HepG2 (cell line): ENCODE results near the gene TOP1. TPM values are rescaled to one million over a fixed set of nuclear protein-coding genes. Genes with fewer than 3 reads are reported as not detected.

ENCODE experiments used
- CBX2 ChIP-seq, 2 experiments: fragments of 200-600 bp in 1 of 2; sonication (generic); formaldehyde crosslinking in 1 of 2; IDR thresholded peaks; 2 replicates each; pipeline versions ENCODE4 v1.7.0 to v1.8.1; 2018 to 2022; ENCODE audit warnings: low read depth in 2 of 2, low read length in 1 of 2, mild to moderate bottlenecking in 1 of 2, missing genetic modification reagents in 1 of 2
- ELK4 ChIP-seq: sonication (generic); formaldehyde crosslinking; IDR thresholded peaks from 2 replicates; pipeline ENCODE4 v1.9.0; 2021; ENCODE audit warnings: missing genetic modification reagents, borderline replicate concordance
- FOXA1 ChIP-seq, 2 experiments: fragments of 450-650 bp in 1 of 2; sonication (generic) in 1 of 2; formaldehyde crosslinking in 1 of 2; IDR thresholded peaks; 2 replicates each; pipeline versions ENCODE4 v1.4.0 to v1.6.1; 2016 to 2020; ENCODE audit warnings: missing genetic modification reagents in 1 of 2
- KDM4B ChIP-seq: sonication (generic); formaldehyde crosslinking; IDR thresholded peaks from 2 replicates; pipeline ENCODE4 v1.4.0; 2020; ENCODE audit warnings: missing genetic modification reagents
- MED1 ChIP-seq: sonication (generic); formaldehyde crosslinking; IDR thresholded peaks from 2 replicates; pipeline ENCODE4 v1.4.0; 2020; ENCODE audit warnings: missing genetic modification reagents
- POLR2A ChIP-seq, 2 experiments: IDR thresholded peaks; 2 replicates each; pipeline ENCODE4 v1.6.1; 2011; ENCODE audit warnings: low read depth in 2 of 2, low read length in 2 of 2, mild to moderate bottlenecking in 1 of 2, moderate library complexity in 1 of 2; ENCODE audit not compliant: insufficient read depth in 1 of 2
- PRDM15 ChIP-seq: sonication (generic); formaldehyde crosslinking; IDR thresholded peaks from 2 replicates; pipeline ENCODE4 v1.4.0; 2020; ENCODE audit warnings: missing genetic modification reagents
- PTBP1 ChIP-seq: fragments of 200-400 bp; formaldehyde crosslinking; IDR thresholded peaks from 2 replicates; pipeline ENCODE4 v1.6.1; 2018; ENCODE audit warnings: low read length, low read depth; ENCODE audit not compliant: poor library complexity, severe bottlenecking
- THAP8 ChIP-seq: sonication (generic); formaldehyde crosslinking; IDR thresholded peaks from 2 replicates; pipeline ENCODE4 v1.5.1; 2020; ENCODE audit warnings: missing genetic modification reagents, mild to moderate bottlenecking, borderline replicate concordance
- ZC3H4 ChIP-seq: sonication (generic); formaldehyde crosslinking; IDR thresholded peaks from 2 replicates; pipeline ENCODE4 v1.4.0; 2020; ENCODE audit warnings: missing genetic modification reagents, borderline replicate concordance
- ZNF33B ChIP-seq: sonication (generic); formaldehyde crosslinking; IDR thresholded peaks from 2 replicates; pipeline ENCODE4 v1.5.1; 2020; ENCODE audit warnings: mild to moderate bottlenecking, missing genetic modification reagents
- ZNF362 ChIP-seq: sonication (generic); formaldehyde crosslinking; IDR thresholded peaks from 2 replicates; pipeline ENCODE4 v1.4.0; 2020; ENCODE audit warnings: missing genetic modification reagents, mild to moderate bottlenecking, borderline replicate concordance
- ZNF547 ChIP-seq: sonication (generic); formaldehyde crosslinking; IDR thresholded peaks from 2 replicates; pipeline ENCODE4 v1.5.1; 2020; ENCODE audit warnings: mild to moderate bottlenecking, missing genetic modification reagents
- ZNF629 ChIP-seq: sonication (generic); formaldehyde crosslinking; conservative IDR thresholded peaks from 2 replicates; pipeline ENCODE4 v1.5.0; 2020; ENCODE audit warnings: missing genetic modification reagents
- ZNF839 ChIP-seq: sonication (generic); formaldehyde crosslinking; IDR thresholded peaks from 2 replicates; pipeline ENCODE4 v1.4.0; 2020; ENCODE audit warnings: missing genetic modification reagents, mild to moderate bottlenecking, borderline replicate concordance
- polyA plus RNA-seq, 8 experiments: library from polyadenylated mRNA; depleted of rRNA in 3 of 8; stranded (reverse) in 7 of 8; unstranded in 1 of 8; fragments of >200 nt; fragmentation: Illumina TruSeq in 4 of 8; extraction: Trizol in 4 of 8; gene quantifications; 2 replicates each; pipeline versions ENCODE4 v1.2.1 to v1.2.3, GENCODE V29; 2011 to 2016; ENCODE audit warnings: low read depth in 4 of 8, missing spikeins in 1 of 8, mixed read lengths in 1 of 8; ENCODE audit not compliant: insufficient read depth in 1 of 8
- total RNA-seq, 5 experiments: library from RNA; depleted of rRNA; stranded (reverse); fragments of >200 nt; fragmentation: Illumina TruSeq; extraction: Trizol; gene quantifications; 2 replicates each; pipeline ENCODE4 v1.2.3, GENCODE V29; 2016; ENCODE audit warnings: low read depth in 1 of 5

Gene TOP1
- total and polyA plus RNA-seq, 2 of the 13 experiments (the other 11 are each of a cell fraction or from before 2014, with no cell fraction given), result 10.2 to 19.4 TPM

- TF ChIP-seq PRDM15 (CRISPR knock-in tag) (no peak), ZNF629 (peak; percentile 45; the same call in 1 of the 2 replicates), ZNF839 (CRISPR knock-in tag) (no peak), PTBP1 (no peak), ZNF33B (no peak), ZNF547 (CRISPR knock-in tag) (peak; percentile 63; the same call in 1 of the 2 replicates), MED1 (peak; percentile 59), THAP8 (CRISPR knock-in tag) (no peak), POLR2A (IDR thresholded peaks at IDR 0.05; ENCODE audit: insufficient read depth in 1 of 2, low read depth in 2 of 2, low read length in 2 of 2) (peak; percentile 34 to 74; a peak in 3 of 4 replicates), ZNF362 (peak; percentile 89), FOXA1 (IDR thresholded peaks at IDR 0.05) (no peak), FOXA1 (CRISPR knock-in tag; IDR thresholded peaks at IDR 0.05) (peak; percentile 36), ZC3H4 (CRISPR knock-in tag) (no peak; the same call in 1 of the 2 replicates), KDM4B (CRISPR knock-in tag) (no peak), ELK4 (CRISPR knock-in tag) (no peak), CBX2 (IDR thresholded peaks at IDR 0.05; ENCODE audit: low read depth, low read length) (no peak), CBX2 (CRISPR knock-in tag; IDR thresholded peaks at IDR 0.05; ENCODE audit: low read depth) (no peak)
Observed at GRCh38 chr20:41038878-41039404, 10.3 kb downstream of the TOP1 start (continued).
